Fibroblast of villous mesenchyme (primary cell): Measurements from ENCODE around the gene ODF4. TPM values are rescaled to one million over a fixed set of nuclear protein-coding genes. Genes with fewer than 3 reads are reported as not detected.

Source experiments
- DNase-seq: peaks from one replicate; pipeline ENCODE4 v3.0.0-alpha.2; 2010; ENCODE audit warnings: low read depth
- H3K4me3 ChIP-seq: 2 replicates; pipeline ENCODE4 v1.5.1; 2011; ENCODE audit warnings: low read depth, mild to moderate bottlenecking, low read length
- total RNA-seq: library from RNA; depleted of rRNA; stranded (reverse); fragments of >200 nt; gene quantifications from 2 replicates; pipeline ENCODE4 v1.2.3, GENCODE V29; 2012
- TF ChIP-seq, protein P1 (sequence below): IDR thresholded peaks from 2 replicates; pipeline ENCODE4 v1.5.1; 2012; ENCODE audit warnings: low read depth, mild to moderate bottlenecking, low read length; ENCODE audit not compliant: insufficient read depth

Gene ODF4
- total RNA-seq, 1 donor: not detected

DNA sequence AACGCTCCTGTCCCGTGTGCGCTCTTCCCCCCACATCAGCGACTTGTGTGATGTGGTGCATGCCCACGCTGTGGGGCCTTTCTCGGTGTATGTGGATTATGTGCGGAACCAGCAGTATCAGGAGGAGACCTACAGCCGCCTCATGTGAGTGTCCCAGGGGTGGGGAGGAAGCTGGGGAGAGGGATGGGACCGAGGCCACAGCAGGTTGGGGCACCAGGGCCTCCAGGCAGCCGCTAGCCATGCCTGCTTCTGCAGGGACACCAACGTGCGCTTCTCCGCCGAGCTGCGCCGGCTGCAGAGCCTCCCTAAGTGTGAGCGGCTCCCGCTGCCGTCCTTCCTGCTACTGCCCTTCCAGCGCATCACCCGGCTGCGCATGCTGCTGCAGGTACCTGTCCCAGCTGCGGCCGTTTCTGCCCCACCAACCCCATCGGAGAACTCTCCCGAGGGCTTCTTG, 23.8 kb upstream of the ODF4 start:
- TF ChIP-seq, protein P1, sequence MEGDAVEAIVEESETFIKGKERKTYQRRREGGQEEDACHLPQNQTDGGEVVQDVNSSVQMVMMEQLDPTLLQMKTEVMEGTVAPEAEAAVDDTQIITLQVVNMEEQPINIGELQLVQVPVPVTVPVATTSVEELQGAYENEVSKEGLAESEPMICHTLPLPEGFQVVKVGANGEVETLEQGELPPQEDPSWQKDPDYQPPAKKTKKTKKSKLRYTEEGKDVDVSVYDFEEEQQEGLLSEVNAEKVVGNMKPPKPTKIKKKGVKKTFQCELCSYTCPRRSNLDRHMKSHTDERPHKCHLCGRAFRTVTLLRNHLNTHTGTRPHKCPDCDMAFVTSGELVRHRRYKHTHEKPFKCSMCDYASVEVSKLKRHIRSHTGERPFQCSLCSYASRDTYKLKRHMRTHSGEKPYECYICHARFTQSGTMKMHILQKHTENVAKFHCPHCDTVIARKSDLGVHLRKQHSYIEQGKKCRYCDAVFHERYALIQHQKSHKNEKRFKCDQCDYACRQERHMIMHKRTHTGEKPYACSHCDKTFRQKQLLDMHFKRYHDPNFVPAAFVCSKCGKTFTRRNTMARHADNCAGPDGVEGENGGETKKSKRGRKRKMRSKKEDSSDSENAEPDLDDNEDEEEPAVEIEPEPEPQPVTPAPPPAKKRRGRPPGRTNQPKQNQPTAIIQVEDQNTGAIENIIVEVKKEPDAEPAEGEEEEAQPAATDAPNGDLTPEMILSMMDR: no peak
- no peak for DNase-seq
- no peak overlapping the region for H3K4me3 ChIP-seq

- no peak for DNase-seq
- TF ChIP-seq, protein P1: no peak
Observed at GRCh38 chr17:8318010-8318935, 21.4 kb upstream of the ODF4 start.

DNA sequence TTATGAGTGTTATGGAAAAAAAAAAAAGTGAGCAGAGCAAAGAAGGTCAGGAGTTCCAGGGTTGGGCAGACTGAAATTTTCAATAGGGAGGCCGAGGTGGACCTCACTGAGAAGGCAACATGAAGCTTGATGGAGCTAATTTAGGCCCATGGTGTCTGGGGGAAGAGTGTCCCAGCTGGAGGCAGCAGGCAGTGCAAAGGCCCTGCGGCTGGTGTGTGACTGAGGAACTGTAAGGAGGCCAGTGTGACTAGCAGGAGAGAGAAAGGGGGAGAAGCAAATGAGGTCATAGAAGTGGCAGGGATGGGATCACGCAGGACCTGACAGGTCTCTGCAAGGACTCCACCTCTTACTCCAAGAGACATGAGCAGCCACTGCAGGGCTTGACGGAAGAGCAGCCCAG, 19.4 kb upstream of the ODF4 start:
- H3K4me3 ChIP-seq: no peak overlapping the region
- no peak for DNase-seq
- TF ChIP-seq, protein P1: no peak

More at GRCh38 chr17:8318010-8318935, 21.4 kb upstream of the ODF4 start:
- no peak overlapping the region for H3K4me3 ChIP-seq

GRCh38 chr17:8320990-8321389, 18.6 kb upstream of the ODF4 start:
- TF ChIP-seq, protein P1: no peak
- DNase-seq: no peak
- no peak overlapping the region for H3K4me3 ChIP-seq

- no peak for DNase-seq
- TF ChIP-seq, protein P1: no peak
Observed at GRCh38 chr17:8322061-8322460, 17.6 kb upstream of the ODF4 start.

DNA sequence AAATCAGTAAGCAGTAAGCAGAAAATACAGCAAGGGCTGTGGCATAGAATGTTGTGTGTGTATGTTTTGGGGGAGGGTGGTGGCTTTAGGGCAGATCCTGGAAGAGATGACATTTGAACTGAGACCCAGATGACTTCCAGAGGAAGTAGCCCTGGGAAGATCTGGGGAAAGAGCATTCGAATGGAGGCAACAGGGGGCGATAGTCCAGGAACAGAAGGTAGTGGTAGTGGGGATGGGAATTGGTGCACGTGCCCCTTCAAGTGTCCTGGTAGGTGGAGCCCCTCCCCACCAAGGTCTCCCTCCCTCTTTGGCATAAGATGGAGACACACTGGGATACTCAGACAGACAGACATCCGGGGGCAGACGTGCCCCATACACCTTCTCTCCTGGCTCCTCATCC, 15.5 kb upstream of the ODF4 start:
- no peak for DNase-seq
- no peak overlapping the region for H3K4me3 ChIP-seq
- TF ChIP-seq, protein P1: no peak

More at GRCh38 chr17:8322061-8322460, 17.6 kb upstream of the ODF4 start:
- H3K4me3 ChIP-seq: no peak overlapping the region
